ENCODE measurements around the gene MUC6. TPM values are rescaled to one million over a fixed set of nuclear protein-coding genes. Genes with fewer than 3 reads are reported as not detected.
"Not testable (repeated sequence)": the region's sequence is repeated elsewhere in the genome, so short reads cannot be mapped to it uniquely, and the experiment has no call there.

MUC6 gene
- total RNA-seq, 2 donors from 2014 or later = 13.1 TPM; not detected in 1

GRCh38 chr11:976431-977160, 59.9 kb downstream of the MUC6 start:
- DNase-seq (ENCODE audit: low spot score) = no peak

DNA sequence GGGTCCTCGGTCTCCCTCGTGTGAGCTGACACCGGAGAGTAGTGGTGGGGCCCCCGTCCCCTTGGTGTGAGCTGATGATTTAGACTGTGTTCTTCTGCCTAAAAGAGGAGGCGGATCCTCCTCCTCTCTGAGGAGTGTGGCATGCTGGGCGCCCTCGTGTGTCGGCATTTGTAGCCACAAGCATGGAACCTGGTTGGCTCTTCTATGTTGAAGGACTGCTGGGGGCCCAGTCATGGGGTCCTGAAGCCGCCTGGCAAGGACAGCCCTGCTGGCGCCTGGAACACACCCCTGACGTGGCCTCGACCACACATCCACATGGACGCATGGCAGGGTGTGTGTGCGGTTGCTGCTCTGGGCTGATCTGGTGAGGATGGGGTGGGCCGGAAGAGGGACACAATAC, 60.7 kb downstream of the MUC6 start:
- H3K4me3 ChIP-seq = no peak overlapping the region
- DNase-seq (ENCODE audit: low spot score) (no peak), ATAC-seq (ENCODE audit: insufficient number of reproducible peaks, low FRiP score, low read depth) (no peak)
- TF ChIP-seq, protein P1, sequence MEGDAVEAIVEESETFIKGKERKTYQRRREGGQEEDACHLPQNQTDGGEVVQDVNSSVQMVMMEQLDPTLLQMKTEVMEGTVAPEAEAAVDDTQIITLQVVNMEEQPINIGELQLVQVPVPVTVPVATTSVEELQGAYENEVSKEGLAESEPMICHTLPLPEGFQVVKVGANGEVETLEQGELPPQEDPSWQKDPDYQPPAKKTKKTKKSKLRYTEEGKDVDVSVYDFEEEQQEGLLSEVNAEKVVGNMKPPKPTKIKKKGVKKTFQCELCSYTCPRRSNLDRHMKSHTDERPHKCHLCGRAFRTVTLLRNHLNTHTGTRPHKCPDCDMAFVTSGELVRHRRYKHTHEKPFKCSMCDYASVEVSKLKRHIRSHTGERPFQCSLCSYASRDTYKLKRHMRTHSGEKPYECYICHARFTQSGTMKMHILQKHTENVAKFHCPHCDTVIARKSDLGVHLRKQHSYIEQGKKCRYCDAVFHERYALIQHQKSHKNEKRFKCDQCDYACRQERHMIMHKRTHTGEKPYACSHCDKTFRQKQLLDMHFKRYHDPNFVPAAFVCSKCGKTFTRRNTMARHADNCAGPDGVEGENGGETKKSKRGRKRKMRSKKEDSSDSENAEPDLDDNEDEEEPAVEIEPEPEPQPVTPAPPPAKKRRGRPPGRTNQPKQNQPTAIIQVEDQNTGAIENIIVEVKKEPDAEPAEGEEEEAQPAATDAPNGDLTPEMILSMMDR (IDR thresholded peaks at IDR 0.05) = no peak
- peaks cover 65% of the 10 kb centered on the region for H3K36me3 ChIP-seq
- no peak overlapping the region for H3K27ac ChIP-seq
- H3K27me3 ChIP-seq (replicated peaks; ENCODE audit: insufficient read depth) = no peaks in the 10 kb centered on the region
- H3K4me1 ChIP-seq (ENCODE audit: control insufficient read depth in 1 of 2, low read depth in 2 of 2) = peaks cover 0 to 5% of the 10 kb centered on the region in 2 donors
- H3K9me3 ChIP-seq = no peaks in the 10 kb centered on the region

More at GRCh38 chr11:976431-977160, 59.9 kb downstream of the MUC6 start:
- Histone ChIP-seq H3K4me1 (ENCODE audit: control insufficient read depth in 1 of 2, low read depth in 2 of 2) (peaks cover 0 to 12% of the 10 kb centered on the region in 2 donors), H3K4me3 (no peak overlapping the region), H3K27ac (no peak overlapping the region), H3K27me3 (replicated peaks; ENCODE audit: insufficient read depth) (no peaks in the 10 kb centered on the region), H3K9me3 (no peaks in the 10 kb centered on the region), H3K36me3 (peaks cover 63% of the 10 kb centered on the region)
- no peak for ATAC-seq (ENCODE audit: insufficient number of reproducible peaks, low FRiP score, low read depth)
- TF ChIP-seq, protein P1 (IDR thresholded peaks at IDR 0.05) = no peak

GRCh38 chr11:975376-975775, 61.1 kb downstream of the MUC6 start:
- H3K4me3 ChIP-seq; ATAC-seq (ENCODE audit: insufficient number of reproducible peaks, low FRiP score, low read depth); H3K27me3 ChIP-seq (replicated peaks; ENCODE audit: insufficient read depth); H3K9me3 ChIP-seq; H3K27ac ChIP-seq; H3K4me1 ChIP-seq (ENCODE audit: control insufficient read depth in 1 of 2, low read depth in 2 of 2); DNase-seq (ENCODE audit: low spot score): not testable (repeated sequence)
- H3K36me3 ChIP-seq = peaks cover 65% of the 10 kb centered on the region

GRCh38 chr11:973237-973636, 63.3 kb downstream of the MUC6 start:
- H3K4me1 ChIP-seq (ENCODE audit: control insufficient read depth in 1 of 2, low read depth in 2 of 2) = no peaks in the 10 kb centered on the region
- ATAC-seq (ENCODE audit: insufficient number of reproducible peaks, low FRiP score, low read depth) (no peak), DNase-seq (ENCODE audit: low spot score) (no peak)
- H3K27me3 ChIP-seq (replicated peaks; ENCODE audit: insufficient read depth) = no peaks in the 10 kb centered on the region
- no peak overlapping the region for H3K4me3 ChIP-seq
- peaks cover 57% of the 10 kb centered on the region for H3K36me3 ChIP-seq
- no peaks in the 10 kb centered on the region for H3K9me3 ChIP-seq
- TF ChIP-seq, protein P1 (IDR thresholded peaks at IDR 0.05) = no peak
- no peak overlapping the region for H3K27ac ChIP-seq

- Histone ChIP-seq H3K36me3 (peaks cover 51% of the 10 kb centered on the region), H3K4me3 (no peak overlapping the region), H3K27ac (no peak overlapping the region)
These were observed 63.9 kb downstream of the MUC6 start for GRCh38 chr11:972523-973211.

More at GRCh38 chr11:972523-973211, 63.9 kb downstream of the MUC6 start:
- Histone ChIP-seq H3K9me3 (no peaks in the 10 kb centered on the region), H3K4me1 (ENCODE audit: control insufficient read depth in 1 of 2, low read depth in 2 of 2) (no peaks in the 10 kb centered on the region), H3K27me3 (replicated peaks; ENCODE audit: insufficient read depth) (no peaks in the 10 kb centered on the region)
- TF ChIP-seq, protein P1 (IDR thresholded peaks at IDR 0.05) = no peak
- no peak for DNase-seq (ENCODE audit: low spot score)
- no peak for ATAC-seq (ENCODE audit: insufficient number of reproducible peaks, low FRiP score, low read depth)
